ENCODE measurements around the gene CD46.
"Not testable (repeated sequence)": the region's sequence is repeated elsewhere in the genome, so short reads cannot be mapped to it uniquely, and the experiment has no call there.

The CD46 gene

GRCh38 chr1:207751790-207752455 is at the start of gene CD46:
Gene CD46, plus strand, starts transcription at chr1:207752054. Its CDS starts 159 bp downstream, at chr1:207752213.
- DNase-seq (ENCODE audit: low read depth), result peak; percentile 86

- no peak for DNase-seq (ENCODE audit: low read depth)
These were observed 49.5 kb upstream of the CD46 start for GRCh38 chr1:207702317-207702716.

- no peak for DNase-seq (ENCODE audit: low read depth)
These were observed 48.1 kb upstream of the CD46 start for GRCh38 chr1:207703712-207704111.

- DNase-seq (ENCODE audit: low read depth), result not testable (repeated sequence)
These were observed 43.9 kb upstream of the CD46 start for GRCh38 chr1:207708004-207708403.

GRCh38 chr1:207711285-207711684 is 40.6 kb upstream of the CD46 start:
- DNase-seq (ENCODE audit: low read depth), result no peak

GRCh38 chr1:207712701-207713100 is 39.2 kb upstream of the CD46 start:
- DNase-seq (ENCODE audit: low read depth), result not testable (repeated sequence)

GRCh38 chr1:207713529-207713928 is 38.3 kb upstream of the CD46 start:
- no peak for DNase-seq (ENCODE audit: low read depth)

- no peak for DNase-seq (ENCODE audit: low read depth)
These were observed 32.6 kb upstream of the CD46 start for GRCh38 chr1:207719234-207719633.

- not testable (repeated sequence) for DNase-seq (ENCODE audit: low read depth)
These were observed 23.5 kb upstream of the CD46 start for GRCh38 chr1:207728200-207728858.

- not testable (repeated sequence) for DNase-seq (ENCODE audit: low read depth)
These were observed 14.2 kb upstream of the CD46 start for GRCh38 chr1:207737503-207738157.

GRCh38 chr1:207738158-207738659 is 13.6 kb upstream of the CD46 start:
- DNase-seq (ENCODE audit: low read depth), result not testable (repeated sequence)

- DNase-seq (ENCODE audit: low read depth), result no peak
These were observed 11.6 kb upstream of the CD46 start for GRCh38 chr1:207740207-207740606.

GRCh38 chr1:207742850-207743555 is 8.9 kb upstream of the CD46 start:
- DNase-seq (ENCODE audit: low read depth), result no peak

GRCh38 chr1:207744000-207744534 is 7.8 kb upstream of the CD46 start:
- no peak for DNase-seq (ENCODE audit: low read depth)

GRCh38 chr1:207745285-207745684 is 6.6 kb upstream of the CD46 start:
- DNase-seq (ENCODE audit: low read depth), result no peak

- no peak for DNase-seq (ENCODE audit: low read depth)
These were observed 5.8 kb upstream of the CD46 start for GRCh38 chr1:207745839-207746767.

- DNase-seq (ENCODE audit: low read depth), result no peak
These were observed 4.0 kb upstream of the CD46 start for GRCh38 chr1:207747627-207748492.

GRCh38 chr1:207748737-207749528 is 2.9 kb upstream of the CD46 start:
- DNase-seq (ENCODE audit: low read depth), result no peak
